ENCODE measurements around the gene ABCB9.

DNA sequence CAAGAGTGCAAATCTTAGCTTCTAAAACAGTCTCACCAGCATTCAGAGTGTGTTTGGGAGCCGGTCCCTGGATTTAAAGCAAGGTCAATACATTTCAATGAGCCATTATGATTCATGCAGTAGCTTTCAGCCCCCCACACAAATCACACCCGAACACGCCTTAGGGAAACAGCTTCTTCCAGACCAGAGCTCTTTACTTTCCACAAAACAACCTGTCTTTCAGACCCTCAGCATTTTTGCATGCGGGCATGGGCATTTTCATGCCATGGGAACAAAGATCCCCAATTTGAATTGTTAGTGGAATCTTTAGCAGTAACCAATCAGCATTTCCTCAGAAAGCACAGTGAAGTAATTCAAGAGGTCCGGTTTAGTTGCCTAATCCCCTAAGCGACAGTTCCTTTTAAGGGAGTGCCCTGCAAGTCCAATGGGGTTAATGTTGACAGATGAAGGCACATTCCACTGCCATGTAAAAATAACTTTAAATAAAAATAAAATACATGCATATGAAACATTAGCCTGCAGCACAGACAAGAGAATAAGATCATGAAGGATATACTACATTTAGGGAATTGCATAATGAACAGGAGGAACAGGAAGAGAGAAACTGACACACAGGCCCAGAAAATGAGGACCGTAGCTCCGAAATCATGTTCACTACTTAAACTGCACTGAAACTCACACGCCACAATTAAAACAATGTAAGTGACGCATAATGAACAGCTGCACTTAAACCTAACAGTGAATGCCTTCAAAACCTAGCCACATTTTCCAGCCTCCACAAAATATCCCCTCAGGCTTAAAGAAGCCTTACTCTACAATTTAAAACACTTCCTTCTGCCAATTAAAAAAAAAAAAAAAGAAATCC lies 74.4 kb downstream of the ABCB9 start:
- TF ChIP-seq CTCF (IDR thresholded peaks at IDR 0.05; ENCODE audit: poor library complexity) (no peak), EZH2 (IDR thresholded peaks at IDR 0.05; ENCODE audit: borderline replicate concordance) (no peak)
